Fibroblast of lung (primary cell): Measurements from ENCODE around the gene KRTAP9-9. TPM values are rescaled to one million over a fixed set of nuclear protein-coding genes. Genes with fewer than 3 reads are reported as not detected.

Source experiments
- DNase-seq, 2 donors: peaks; one replicate each; pipeline versions ENCODE4 v3.0.0 to v3.0.0-alpha.2; 2010; ENCODE audit warnings: low read depth in 2 of 2
- H2AFZ ChIP-seq: 2 replicates; pipeline ENCODE4 v1.5.1; 2012; ENCODE audit warnings: low read length, control low read depth, inconsistent platforms
- H3K27ac ChIP-seq: 2 replicates; pipeline ENCODE4 v1.5.1; 2011; ENCODE audit warnings: low read length, control low read depth; ENCODE audit not compliant: insufficient read depth
- H3K27me3 ChIP-seq: 2 replicates; pipeline ENCODE4 v1.5.1; 2011; ENCODE audit warnings: mild to moderate bottlenecking, low read length; ENCODE audit not compliant: control insufficient read depth, insufficient read depth
- H3K36me3 ChIP-seq: 2 replicates; pipeline ENCODE4 v1.5.1; 2011; ENCODE audit warnings: low read length; ENCODE audit not compliant: control insufficient read depth, insufficient read depth
- H3K4me1 ChIP-seq: 2 replicates; pipeline ENCODE4 v1.5.1; 2011; ENCODE audit warnings: low read length; ENCODE audit not compliant: control insufficient read depth, insufficient read depth; ENCODE audit errors: extremely low read depth
- H3K4me2 ChIP-seq: 2 replicates; pipeline ENCODE4 v1.5.1; 2011; ENCODE audit warnings: low read length, control low read depth; ENCODE audit not compliant: insufficient read depth; ENCODE audit errors: extremely low read depth
- H3K4me3 ChIP-seq, 4 experiments: fragments of 200-600 bp in 1 of 4; sonication (generic) in 1 of 4; replicated peaks in 1 of 4; 2 replicates each; pipeline ENCODE4 v1.5.1; 2011 to 2016; ENCODE audit warnings: low read length in 4 of 4, low read depth in 3 of 4, mild to moderate bottlenecking in 3 of 4, control low read depth in 2 of 4, inconsistent platforms in 1 of 4, mixed read lengths in 1 of 4; ENCODE audit not compliant: insufficient read depth in 1 of 4; ENCODE audit errors: control extremely low read depth in 1 of 4
- H3K79me2 ChIP-seq: 2 replicates; pipeline ENCODE4 v1.5.1; 2012; ENCODE audit warnings: mild to moderate bottlenecking, low read length, inconsistent platforms; ENCODE audit not compliant: control insufficient read depth, insufficient read depth
- H3K9ac ChIP-seq: 2 replicates; pipeline ENCODE4 v1.5.1; 2011; ENCODE audit warnings: mild to moderate bottlenecking, low read length, control low read depth; ENCODE audit not compliant: insufficient read depth
- H3K9me3 ChIP-seq: 2 replicates; pipeline ENCODE4 v1.5.1; 2012; ENCODE audit warnings: low read depth, low read length; ENCODE audit not compliant: control insufficient read depth, insufficient read depth
- H4K20me1 ChIP-seq: 2 replicates; pipeline ENCODE4 v1.5.1; 2011; ENCODE audit warnings: low read length; ENCODE audit not compliant: control insufficient read depth, insufficient read depth; ENCODE audit errors: extremely low read depth
- EZH2 ChIP-seq: IDR thresholded peaks from 2 replicates; pipeline ENCODE4 v1.5.1; 2012; ENCODE audit warnings: low read length, control low read depth, mild to moderate bottlenecking; ENCODE audit errors: missing control alignments
- polyA plus RNA-seq, 2 donors: library from polyadenylated mRNA; depleted of rRNA in 1 of 2; stranded (reverse) in 1 of 2; unstranded in 1 of 2; fragments of >200 nt; gene quantifications; 2 replicates each; pipeline ENCODE4 v1.2.1, GENCODE V29; 2011 to 2012; ENCODE audit warnings: missing spikeins in 1 of 2
- total RNA-seq: library from RNA; depleted of rRNA; stranded (reverse); fragments of >200 nt; gene quantifications from 2 replicates; pipeline ENCODE4 v1.2.1, GENCODE V29; 2014
- TF ChIP-seq, protein P1 (sequence below), 2 donors: IDR thresholded peaks in 1 of 2; conservative IDR thresholded peaks in 1 of 2; 1 replicate in 1 of 2; 2 replicates in 1 of 2; pipeline ENCODE4 v1.5.1; 2011 to 2012; ENCODE audit warnings: low read length in 2 of 2, control low read depth in 1 of 2, inconsistent platforms in 1 of 2, low read depth in 1 of 2, mild to moderate bottlenecking in 1 of 2

The KRTAP9-9 gene
- total and polyA plus RNA-seq, 2 donors (not counting 1 experiment from before 2014, with no cell fraction given): not detected

DNA sequence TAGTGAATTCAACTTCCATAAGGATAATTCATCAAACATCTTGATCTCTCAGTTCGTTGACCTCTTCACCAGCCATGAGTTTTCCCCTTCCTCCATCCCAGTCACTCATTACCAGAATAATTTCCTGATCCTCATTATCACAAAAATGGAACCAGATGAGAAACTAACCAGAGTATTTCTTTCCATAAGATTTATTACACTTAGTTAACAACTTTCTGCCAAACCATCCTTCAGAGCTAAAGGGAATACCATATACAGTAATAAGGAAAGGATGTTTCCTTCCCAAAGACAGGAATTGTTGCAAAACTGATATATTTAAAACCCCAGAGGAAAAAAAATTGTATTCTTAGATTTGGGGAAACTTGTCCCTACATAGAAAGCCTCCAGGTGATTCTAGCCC, 38.8 kb downstream of the KRTAP9-9 start:
- H3K4me1 ChIP-seq: no peaks in the 10 kb centered on the region
- H4K20me1 ChIP-seq: no peaks in the 10 kb centered on the region
- H3K79me2 ChIP-seq: no peaks in the 10 kb centered on the region
- H3K4me2 ChIP-seq: no peak overlapping the region
- no peaks in the 10 kb centered on the region for H3K27me3 ChIP-seq
- H2AFZ ChIP-seq: no peak overlapping the region
- no peak for DNase-seq
- no peak overlapping the region for H3K27ac ChIP-seq
- H3K9me3 ChIP-seq: no peaks in the 10 kb centered on the region
- no peak overlapping the region for H3K9ac ChIP-seq
- H3K4me3 ChIP-seq: no peak overlapping the region
- H3K36me3 ChIP-seq: no peaks in the 10 kb centered on the region
- no peak for TF ChIP-seq EZH2
- TF ChIP-seq, protein P1, sequence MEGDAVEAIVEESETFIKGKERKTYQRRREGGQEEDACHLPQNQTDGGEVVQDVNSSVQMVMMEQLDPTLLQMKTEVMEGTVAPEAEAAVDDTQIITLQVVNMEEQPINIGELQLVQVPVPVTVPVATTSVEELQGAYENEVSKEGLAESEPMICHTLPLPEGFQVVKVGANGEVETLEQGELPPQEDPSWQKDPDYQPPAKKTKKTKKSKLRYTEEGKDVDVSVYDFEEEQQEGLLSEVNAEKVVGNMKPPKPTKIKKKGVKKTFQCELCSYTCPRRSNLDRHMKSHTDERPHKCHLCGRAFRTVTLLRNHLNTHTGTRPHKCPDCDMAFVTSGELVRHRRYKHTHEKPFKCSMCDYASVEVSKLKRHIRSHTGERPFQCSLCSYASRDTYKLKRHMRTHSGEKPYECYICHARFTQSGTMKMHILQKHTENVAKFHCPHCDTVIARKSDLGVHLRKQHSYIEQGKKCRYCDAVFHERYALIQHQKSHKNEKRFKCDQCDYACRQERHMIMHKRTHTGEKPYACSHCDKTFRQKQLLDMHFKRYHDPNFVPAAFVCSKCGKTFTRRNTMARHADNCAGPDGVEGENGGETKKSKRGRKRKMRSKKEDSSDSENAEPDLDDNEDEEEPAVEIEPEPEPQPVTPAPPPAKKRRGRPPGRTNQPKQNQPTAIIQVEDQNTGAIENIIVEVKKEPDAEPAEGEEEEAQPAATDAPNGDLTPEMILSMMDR (conservative IDR thresholded peaks at IDR 0.05 in 1 of 2, IDR thresholded peaks at IDR 0.05 in 1 of 2; ENCODE audit: low read depth in 1 of 2, low read length in 2 of 2): no peak

DNA sequence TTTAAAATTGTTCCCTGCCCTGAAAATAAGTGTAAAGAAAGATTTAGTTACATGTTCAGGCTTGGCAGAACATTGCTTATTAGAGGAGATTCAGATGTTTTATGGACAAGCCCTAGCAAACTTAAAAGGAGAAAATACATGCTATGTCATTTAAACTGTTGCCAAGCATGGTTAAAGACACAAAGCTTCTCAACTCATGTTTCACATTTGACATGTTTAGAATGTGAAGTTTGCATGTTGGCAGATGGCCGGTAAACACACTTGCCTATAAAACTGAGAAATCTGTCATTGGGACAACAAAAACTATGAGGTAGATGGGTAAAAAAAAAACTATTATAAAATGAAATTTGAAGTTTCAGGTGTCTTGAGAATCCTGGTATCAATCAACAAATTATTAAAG, 41.7 kb downstream of the KRTAP9-9 start:
- Histone ChIP-seq H3K27ac (no peak overlapping the region), H3K36me3 (no peaks in the 10 kb centered on the region), H2AFZ (no peak overlapping the region), H3K79me2 (no peaks in the 10 kb centered on the region), H3K27me3 (no peaks in the 10 kb centered on the region), H3K4me3 (no peak overlapping the region), H3K9ac (no peak overlapping the region), H3K4me2 (no peak overlapping the region), H4K20me1 (no peaks in the 10 kb centered on the region), H3K9me3 (no peaks in the 10 kb centered on the region), H3K4me1 (no peaks in the 10 kb centered on the region)
- DNase-seq: no peak
- TF ChIP-seq, protein P1 (conservative IDR thresholded peaks at IDR 0.05 in 1 of 2, IDR thresholded peaks at IDR 0.05 in 1 of 2; ENCODE audit: low read depth in 1 of 2, low read length in 2 of 2): no peak
- no peak for TF ChIP-seq EZH2

DNA sequence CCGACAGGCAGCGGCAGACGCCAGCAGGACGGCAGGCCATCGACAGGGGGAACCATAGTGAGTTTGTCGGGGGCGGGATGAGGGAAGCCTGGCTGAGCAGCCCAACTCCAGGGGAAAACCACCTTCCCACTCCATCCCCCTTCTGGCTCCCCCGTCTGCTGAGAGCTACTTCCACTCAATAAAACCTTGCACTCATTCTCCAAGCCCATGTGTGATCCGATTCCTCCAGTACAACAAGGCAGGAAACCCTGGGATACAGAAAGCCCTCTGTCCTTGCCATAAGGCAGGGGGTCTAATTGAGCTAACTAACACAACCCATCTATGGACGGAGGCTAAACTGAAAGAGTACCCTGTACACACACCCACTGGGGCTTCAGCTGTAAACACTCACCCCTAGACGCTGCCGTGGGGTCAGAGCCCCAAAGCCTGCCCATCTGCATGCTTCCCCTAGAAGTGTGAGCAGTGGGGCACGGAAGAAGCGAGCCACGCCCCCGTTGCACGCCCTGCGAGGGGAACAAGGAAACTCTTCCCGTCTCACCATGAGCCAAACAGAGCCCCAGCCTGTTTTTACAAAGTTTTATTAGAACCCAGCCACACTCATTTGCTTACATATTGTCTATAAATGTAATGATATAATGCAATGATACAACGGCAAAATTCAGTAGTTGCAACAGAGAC, 43.4 kb downstream of the KRTAP9-9 start:
- Histone ChIP-seq H3K9me3 (no peaks in the 10 kb centered on the region), H3K4me1 (no peaks in the 10 kb centered on the region), H4K20me1 (no peaks in the 10 kb centered on the region), H3K27ac (no peak overlapping the region), H3K9ac (no peak overlapping the region), H3K4me3 (no peak overlapping the region), H3K79me2 (no peaks in the 10 kb centered on the region), H2AFZ (no peak overlapping the region), H3K36me3 (no peaks in the 10 kb centered on the region), H3K27me3 (peaks cover 10% of the 10 kb centered on the region), H3K4me2 (no peak overlapping the region)
- no peak for DNase-seq
- TF ChIP-seq, protein P1 (conservative IDR thresholded peaks at IDR 0.05 in 1 of 2, IDR thresholded peaks at IDR 0.05 in 1 of 2; ENCODE audit: low read depth in 1 of 2, low read length in 2 of 2): no peak
- no peak for TF ChIP-seq EZH2
